Transverse colon (tissue), 3 donors: ENCODE measurements around the gene KRT2.

Experiments
- CTCF ChIP-seq, 5 experiments: fragments of 200-600 bp in 3 of 5; fragments of 450-650 bp in 2 of 5; sonication (generic) in 3 of 5; IDR thresholded peaks; 1 replicate in 2 of 5; 2 replicates in 3 of 5; pipeline ENCODE4 v1.5.1; 2016 to 2017; ENCODE audit warnings: antibody characterized with exemption in 5 of 5, inconsistent platforms in 3 of 5, mild to moderate bottlenecking in 2 of 5, moderate library complexity in 1 of 5
- POLR2A ChIP-seq: fragments of 450-650 bp; IDR thresholded peaks from one replicate; pipeline ENCODE4 v1.6.1; 2016; ENCODE audit warnings: antibody characterized with exemption, mild to moderate bottlenecking, moderate library complexity

DNA sequence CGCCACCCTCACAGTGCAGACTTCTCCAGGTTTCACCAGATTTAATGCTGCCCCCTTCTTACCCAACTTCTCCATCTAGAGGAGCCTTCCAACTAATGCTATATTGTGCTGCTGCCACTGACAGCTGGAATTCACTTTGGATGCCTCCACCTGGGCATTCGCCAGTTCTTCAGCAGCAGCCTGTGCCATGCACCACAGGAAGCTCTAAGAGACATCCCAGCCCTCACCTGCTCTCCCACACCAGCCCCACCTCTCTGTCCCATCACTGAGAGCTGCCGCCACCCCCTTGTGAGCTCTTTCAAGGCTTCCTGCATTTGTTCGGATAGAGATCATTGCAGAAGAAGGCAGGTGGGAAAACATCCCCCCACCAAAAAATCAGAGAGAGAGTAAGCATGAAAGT lies 4.6 kb upstream of the KRT2 start:
- TF ChIP-seq POLR2A (no peak), CTCF (IDR thresholded peaks at IDR 0.05) (no peak)
